HG03095 (cell line): ENCODE data around the gene ATG2B.
"Not testable (repeated sequence)": the region's sequence is repeated elsewhere in the genome, so short reads cannot be mapped to it uniquely, and the experiment has no call there.

Experiments used
- ATAC-seq: cut with Tn5 transposase; IDR thresholded peaks from one replicate; pipeline ENCODE4 v1.9.1; 2021; ENCODE audit warnings: moderate library complexity; ENCODE audit not compliant: unreplicated experiment

Gene ATG2B

GRCh38 chr14:96383445-96383844 is 20.3 kb upstream of the ATG2B start:
- no peak for ATAC-seq

- ATAC-seq, result peak; percentile 66
Measured at GRCh38 chr14:96380735-96381134, 17.6 kb upstream of the ATG2B start.

GRCh38 chr14:96376093-96376492 is 13.0 kb upstream of the ATG2B start:
- no peak for ATAC-seq

- ATAC-seq, result no peak
Measured at GRCh38 chr14:96373538-96373937, 10.4 kb upstream of the ATG2B start.

- ATAC-seq, result no peak
Measured at GRCh38 chr14:96370528-96370927, 7.4 kb upstream of the ATG2B start.

GRCh38 chr14:96368534-96368933 is 5.4 kb upstream of the ATG2B start:
- ATAC-seq, result no peak

- no peak for ATAC-seq
Measured at GRCh38 chr14:96364962-96365361, 1.8 kb upstream of the ATG2B start.

GRCh38 chr14:96363751-96364336 is 703 bp upstream of the ATG2B start:
- peak; percentile 19 for ATAC-seq

- ATAC-seq, result peak; percentile 29
Measured at GRCh38 chr14:96362071-96362964, 823 bp downstream of the ATG2B start.

GRCh38 chr14:96359959-96360358 is 3.2 kb downstream of the ATG2B start:
- ATAC-seq, result no peak

- no peak for ATAC-seq
Measured at GRCh38 chr14:96357216-96357615, 5.9 kb downstream of the ATG2B start.

GRCh38 chr14:96354246-96354645 is 8.9 kb downstream of the ATG2B start:
- ATAC-seq, result no peak

GRCh38 chr14:96352708-96353107 is 10.4 kb downstream of the ATG2B start:
- ATAC-seq, result no peak

GRCh38 chr14:96351986-96352385 is 11.2 kb downstream of the ATG2B start:
- ATAC-seq, result no peak

GRCh38 chr14:96349286-96350075 is 13.7 kb downstream of the ATG2B start:
- no peak for ATAC-seq

- ATAC-seq, result not testable (repeated sequence)
Measured at GRCh38 chr14:96347957-96348356, 15.2 kb downstream of the ATG2B start.

GRCh38 chr14:96345669-96346068 is 17.5 kb downstream of the ATG2B start:
- no peak for ATAC-seq

GRCh38 chr14:96341323-96341722 is 21.8 kb downstream of the ATG2B start:
- ATAC-seq, result no peak

- no peak for ATAC-seq
Measured at GRCh38 chr14:96338551-96338950, 24.6 kb downstream of the ATG2B start.

- no peak for ATAC-seq
Measured at GRCh38 chr14:96324219-96324618, 38.9 kb downstream of the ATG2B start.

GRCh38 chr14:96320605-96321004 is 42.5 kb downstream of the ATG2B start:
- no peak for ATAC-seq

GRCh38 chr14:96318836-96319235 is 44.3 kb downstream of the ATG2B start:
- ATAC-seq, result no peak
